ENCODE results near the gene UPK3BL2. TPM values are rescaled to one million over a fixed set of nuclear protein-coding genes. Genes with fewer than 3 reads are reported as not detected.

Gene UPK3BL2, protein sequence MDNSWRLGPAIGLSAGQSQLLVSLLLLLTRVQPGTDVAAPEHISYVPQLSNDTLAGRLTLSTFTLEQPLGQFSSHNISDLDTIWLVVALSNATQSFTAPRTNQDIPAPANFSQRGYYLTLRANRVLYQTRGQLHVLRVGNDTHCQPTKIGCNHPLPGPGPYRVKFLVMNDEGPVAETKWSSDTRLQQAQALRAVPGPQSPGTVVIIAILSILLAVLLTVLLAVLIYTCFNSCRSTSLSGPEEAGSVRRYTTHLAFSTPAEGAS
- 2.3 to 3.1 TPM (median 2.4 TPM) in 5 replicates for total RNA-seq (2022; extraction: Qiagen RNA extraction; ENCODE audit: low read depth)

GRCh38 chr7:102543596-102543995 is at the start of gene UPK3BL2:
UPK3BL2 (minus strand) TSS chr7:102543696; CDS start chr7:102543636, 60 bp downstream.

GRCh38 chr7:102572261-102573239 is 29.1 kb upstream of the UPK3BL2 start, which contains the start of gene POLR2J3:
POLR2J3 (minus strand) TSS chr7:102572583; CDS start chr7:102572521, 62 bp downstream.

GRCh38 chr7:102550808-102551422 is 7.4 kb upstream of the UPK3BL2 start, which contains the start of gene SPDYE2:
SPDYE2 (plus strand) TSS chr7:102551226; CDS start chr7:102553256, 2,030 bp downstream.

DNA sequence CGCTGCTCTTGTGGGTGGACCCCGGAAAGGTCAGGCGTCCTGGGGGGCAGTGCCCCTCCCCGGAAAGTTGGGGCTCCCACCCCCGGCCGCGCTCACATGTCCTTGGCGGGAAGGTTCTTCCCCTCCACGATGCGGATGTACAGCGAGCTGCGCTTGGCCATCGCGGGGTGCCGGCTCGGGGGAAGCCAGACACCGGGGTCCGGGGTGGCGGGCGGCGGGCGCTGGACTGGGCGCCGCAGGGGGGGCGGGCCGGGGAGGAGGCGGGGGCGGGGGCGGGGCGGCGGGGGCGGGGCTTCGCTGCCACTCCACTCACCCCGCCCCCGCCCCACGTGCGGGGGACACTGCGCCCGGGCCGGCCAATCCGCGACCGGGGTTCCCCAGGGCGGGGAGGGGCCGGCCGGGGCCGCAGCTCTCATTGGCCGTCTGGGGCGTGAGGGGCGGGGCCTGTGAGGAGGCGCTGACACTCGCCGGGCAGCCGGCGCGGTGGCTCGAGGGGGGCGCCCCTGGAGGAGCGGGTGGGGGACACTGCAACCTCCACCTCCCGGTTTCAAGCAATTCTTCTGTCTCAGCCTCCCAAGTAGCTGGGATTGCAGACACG is 25.8 kb downstream of the UPK3BL2 start, which contains the start of gene RASA4B:
RASA4B (minus strand) TSS at position 228 of the 598 bp plus-strand sequence; CDS start at position 161, 67 bp downstream.

Other genes starting within 250 kb of the UPK3BL2 start
- not detected in 5 replicates for gene SPDYE6, start 187.3 kb downstream of the UPK3BL2 start, total RNA-seq (2022; extraction: Qiagen RNA extraction; ENCODE audit: low read depth)
- gene PRKRIP1, start 147.3 kb downstream of the UPK3BL2 start, total RNA-seq (2022; extraction: Qiagen RNA extraction; ENCODE audit: low read depth): 21.5 to 25.8 TPM (median 23.1 TPM) in 5 replicates
- 29.6 to 38.7 TPM (median 32.1 TPM) in 5 replicates for gene ORAI2, start 110.1 kb downstream of the UPK3BL2 start, total RNA-seq (2022; extraction: Qiagen RNA extraction; ENCODE audit: low read depth)
- 9.0 to 13.3 TPM (median 11.9 TPM) in 5 replicates for gene ALKBH4, start 78.8 kb downstream of the UPK3BL2 start, total RNA-seq (2022; extraction: Qiagen RNA extraction; ENCODE audit: low read depth)
- 21.5 to 39.8 TPM (median 30.8 TPM) in 5 replicates for gene LRWD1, start 78.7 kb downstream of the UPK3BL2 start, total RNA-seq (2022; extraction: Qiagen RNA extraction; ENCODE audit: low read depth)
- gene POLR2J, start 64.8 kb downstream of the UPK3BL2 start, total RNA-seq (2022; extraction: Qiagen RNA extraction; ENCODE audit: low read depth): 107 to 116 TPM (median 110 TPM) in 5 replicates
- gene RASA4B, start 25.9 kb downstream of the UPK3BL2 start, total RNA-seq (2022; extraction: Qiagen RNA extraction; ENCODE audit: low read depth): 0.89 to 2.3 TPM (median 1.5 TPM) in 5 replicates
- not detected in 5 replicates for gene SPDYE2, start 7.5 kb upstream of the UPK3BL2 start, total RNA-seq (2022; extraction: Qiagen RNA extraction; ENCODE audit: low read depth)
- 15.3 to 41.1 TPM (median 26.1 TPM) in 5 replicates for gene POLR2J3, start 28.9 kb upstream of the UPK3BL2 start, total RNA-seq (2022; extraction: Qiagen RNA extraction; ENCODE audit: low read depth)
- 2.1 to 3.4 TPM (median 2.4 TPM) in 5 replicates for gene RASA4, start 73.1 kb upstream of the UPK3BL2 start, total RNA-seq (2022; extraction: Qiagen RNA extraction; ENCODE audit: low read depth)
- 8.6 to 16.5 TPM (median 13.2 TPM) in 5 replicates for gene UPK3BL1, start 99.1 kb upstream of the UPK3BL2 start, total RNA-seq (2022; extraction: Qiagen RNA extraction; ENCODE audit: low read depth)
- not detected in 5 replicates for gene SPDYE2B, start 106.6 kb upstream of the UPK3BL2 start, total RNA-seq (2022; extraction: Qiagen RNA extraction; ENCODE audit: low read depth)
- 0.12 to 0.87 TPM (median 0.61 TPM) in 5 replicates for gene POLR2J2, start 128.0 kb upstream of the UPK3BL2 start, total RNA-seq (2022; extraction: Qiagen RNA extraction; ENCODE audit: low read depth)
- gene FAM185A, start 205.3 kb upstream of the UPK3BL2 start, total RNA-seq (2022; extraction: Qiagen RNA extraction; ENCODE audit: low read depth): 6.7 to 8.2 TPM (median 7.6 TPM) in 5 replicates